Mesothelial cell of epicardium (in vitro differentiated cells): Measurements from ENCODE around the gene MEX3D. TPM values are rescaled to one million over a fixed set of nuclear protein-coding genes. Genes with fewer than 3 reads are reported as not detected.

Source experiments
- DNase-seq, 2 experiments: peaks; one replicate each; pipeline ENCODE4 v3.0.0; 2021; ENCODE audit warnings: low spot score in 2 of 2; ENCODE audit not compliant: unreplicated experiment in 2 of 2
- H3K27ac Mint-ChIP-seq: 2 replicates; pipeline ENCODE4 v1.8.0; 2021; ENCODE audit warnings: mixed read lengths
- H3K27me3 Mint-ChIP-seq: 2 replicates; pipeline ENCODE4 v1.8.0; 2021; ENCODE audit warnings: low read depth, mixed read lengths
- H3K36me3 Mint-ChIP-seq: 2 replicates; pipeline ENCODE4 v1.8.0; 2021; ENCODE audit warnings: mixed read lengths
- H3K4me1 Mint-ChIP-seq: 2 replicates; pipeline ENCODE4 v1.8.0; 2021; ENCODE audit warnings: mixed read lengths
- H3K4me3 Mint-ChIP-seq: 2 replicates; pipeline ENCODE4 v1.8.0; 2021; ENCODE audit warnings: mild to moderate bottlenecking, moderate library complexity, mixed read lengths
- H3K9me3 Mint-ChIP-seq: 2 replicates; pipeline ENCODE4 v1.8.0; 2021; ENCODE audit warnings: mixed read lengths
- total RNA-seq: library from RNA; stranded (reverse); gene quantifications from 3 replicates; pipeline ENCODE4 v1.2.1, GENCODE V29; 2021
- TF ChIP-seq, protein P1 (sequence below): fragments of 200-600 bp; sonication (generic); IDR thresholded peaks from one replicate; pipeline ENCODE4 v1.5.0; 2021; ENCODE audit warnings: antibody characterized with exemption; ENCODE audit not compliant: unreplicated experiment

The MEX3D gene
- total RNA-seq, 1 donor from 2014 or later: 91.7 TPM

DNA sequence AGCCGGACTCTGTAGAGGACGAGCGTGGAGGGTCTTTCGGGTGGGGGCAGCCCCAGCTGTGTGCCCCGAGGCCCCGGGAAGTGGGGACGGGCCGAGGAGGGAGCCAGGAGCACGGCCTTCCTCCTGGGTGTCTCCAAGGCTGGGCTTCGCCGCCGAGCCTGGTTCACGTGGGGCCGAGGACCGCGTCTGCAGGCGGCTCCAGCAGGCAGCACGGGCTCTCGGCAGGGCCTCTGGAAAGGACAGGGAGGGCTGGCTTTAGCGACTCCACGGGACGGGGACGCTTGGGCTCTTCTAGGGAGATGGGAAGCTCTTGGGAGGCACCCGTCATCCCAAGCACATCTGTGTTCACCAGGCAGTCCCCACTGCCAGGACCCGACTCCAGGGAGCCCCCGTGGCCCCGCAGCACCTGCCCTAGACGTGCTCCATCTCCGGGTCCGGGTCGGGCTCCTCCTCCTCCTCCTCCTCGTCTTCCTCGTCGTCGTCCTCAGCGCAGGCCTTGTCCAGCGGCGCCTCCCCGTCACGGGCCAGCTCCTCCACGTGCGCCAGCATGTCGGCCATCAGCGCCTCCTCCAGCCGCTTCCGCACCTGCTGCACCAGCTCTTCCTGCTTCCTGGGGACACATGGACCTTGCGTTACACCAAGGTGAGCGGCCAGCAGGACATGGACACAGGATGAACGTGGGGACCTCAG, 9.9 kb upstream of the MEX3D start:
- Mint-ChIP-seq H3K4me3 (no peak overlapping the region), H3K27ac (no peak overlapping the region), H3K4me1 (no peaks in the 10 kb centered on the region), H3K36me3 (peaks cover 17% of the 10 kb centered on the region), H3K9me3 (no peaks in the 10 kb centered on the region), H3K27me3 (no peaks in the 10 kb centered on the region)
- no peak for DNase-seq
- TF ChIP-seq, protein P1, sequence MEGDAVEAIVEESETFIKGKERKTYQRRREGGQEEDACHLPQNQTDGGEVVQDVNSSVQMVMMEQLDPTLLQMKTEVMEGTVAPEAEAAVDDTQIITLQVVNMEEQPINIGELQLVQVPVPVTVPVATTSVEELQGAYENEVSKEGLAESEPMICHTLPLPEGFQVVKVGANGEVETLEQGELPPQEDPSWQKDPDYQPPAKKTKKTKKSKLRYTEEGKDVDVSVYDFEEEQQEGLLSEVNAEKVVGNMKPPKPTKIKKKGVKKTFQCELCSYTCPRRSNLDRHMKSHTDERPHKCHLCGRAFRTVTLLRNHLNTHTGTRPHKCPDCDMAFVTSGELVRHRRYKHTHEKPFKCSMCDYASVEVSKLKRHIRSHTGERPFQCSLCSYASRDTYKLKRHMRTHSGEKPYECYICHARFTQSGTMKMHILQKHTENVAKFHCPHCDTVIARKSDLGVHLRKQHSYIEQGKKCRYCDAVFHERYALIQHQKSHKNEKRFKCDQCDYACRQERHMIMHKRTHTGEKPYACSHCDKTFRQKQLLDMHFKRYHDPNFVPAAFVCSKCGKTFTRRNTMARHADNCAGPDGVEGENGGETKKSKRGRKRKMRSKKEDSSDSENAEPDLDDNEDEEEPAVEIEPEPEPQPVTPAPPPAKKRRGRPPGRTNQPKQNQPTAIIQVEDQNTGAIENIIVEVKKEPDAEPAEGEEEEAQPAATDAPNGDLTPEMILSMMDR: no peak

DNA sequence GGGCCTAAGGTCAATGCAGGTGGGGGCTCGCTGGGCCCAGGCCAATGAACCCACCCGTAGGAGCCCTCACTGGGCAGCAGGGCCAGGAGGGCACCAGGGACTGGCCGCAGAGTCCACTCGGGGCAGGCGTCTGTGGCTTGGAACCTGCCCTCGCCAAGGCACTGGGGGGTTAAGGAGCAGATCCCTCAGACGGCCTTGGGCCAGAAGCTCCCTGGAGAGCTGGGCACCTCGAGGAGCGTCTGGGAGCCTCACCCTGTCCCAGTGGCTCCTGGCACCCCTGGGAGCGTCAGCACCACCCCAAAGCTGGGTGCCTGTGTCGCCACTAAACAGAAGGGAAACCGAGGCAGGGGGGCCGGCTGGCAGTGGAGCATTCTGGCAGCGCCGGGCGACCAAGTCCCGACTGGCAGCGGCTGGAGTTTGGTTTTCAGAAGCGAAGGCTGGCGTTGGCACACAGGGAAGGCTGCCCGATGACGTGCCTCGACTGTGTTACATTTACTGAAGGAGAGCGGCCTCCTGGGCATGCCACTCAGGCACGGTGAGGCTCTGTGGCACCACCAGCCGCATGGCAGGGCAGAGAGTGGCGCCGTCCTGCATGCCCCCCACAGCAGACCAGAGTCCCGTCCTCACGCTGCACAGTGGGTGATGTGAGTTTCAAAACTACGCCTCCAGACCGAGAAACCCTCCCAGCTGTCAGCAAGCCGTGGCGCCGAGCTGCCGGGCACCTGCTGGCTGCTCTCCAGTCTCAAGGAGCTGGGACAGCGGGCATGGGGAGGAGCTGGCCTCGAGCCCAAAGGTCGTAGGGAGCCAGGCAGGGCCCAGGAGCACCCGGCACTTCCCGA, 9.2 kb upstream of the MEX3D start:
- TF ChIP-seq, protein P1: no peak
- Mint-ChIP-seq H3K27ac (no peak overlapping the region), H3K4me1 (no peaks in the 10 kb centered on the region), H3K36me3 (peaks cover 15% of the 10 kb centered on the region), H3K9me3 (no peaks in the 10 kb centered on the region), H3K27me3 (no peaks in the 10 kb centered on the region), H3K4me3 (no peak overlapping the region)
- DNase-seq: no peak

DNA sequence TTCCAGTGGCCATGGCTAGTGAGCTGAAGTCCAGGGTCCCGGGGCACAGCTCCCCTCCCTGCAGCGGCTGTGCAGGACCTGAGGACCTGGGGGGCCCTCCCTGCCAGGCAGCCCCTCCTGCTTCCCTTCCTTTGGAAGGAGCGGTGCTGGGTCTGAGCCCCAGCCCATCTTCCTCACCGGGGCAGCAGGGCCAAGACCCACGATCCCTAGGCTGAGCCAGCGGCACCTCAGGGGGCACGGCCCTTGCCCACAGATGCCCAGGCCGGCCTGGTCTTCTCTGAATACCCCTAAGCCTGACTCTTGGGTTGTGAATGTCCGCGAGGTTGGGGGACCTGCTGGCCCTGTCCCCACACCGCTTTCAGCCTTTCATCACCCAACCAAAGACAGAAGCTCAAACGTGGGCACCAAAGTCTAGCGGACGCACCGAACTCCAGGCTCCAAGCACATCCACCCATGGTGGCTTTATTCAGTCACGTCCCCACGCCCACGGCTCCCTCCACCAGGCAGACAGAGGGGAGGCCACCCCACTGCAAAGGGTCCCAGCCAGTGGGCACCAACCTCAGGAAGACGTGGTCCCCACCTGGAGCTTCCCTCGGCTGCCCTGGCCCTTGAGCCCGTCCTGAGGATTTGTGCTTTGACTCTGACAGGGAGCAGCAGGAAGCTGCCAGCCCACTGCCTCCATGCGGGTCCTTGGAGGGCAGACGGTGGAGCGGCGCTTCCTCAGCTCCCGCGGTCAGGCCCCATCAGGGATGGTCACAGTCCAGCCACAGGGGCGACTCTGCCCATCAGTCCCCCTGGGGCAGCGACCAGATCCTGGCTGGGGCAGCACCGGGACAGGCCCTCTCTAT, 8.3 kb upstream of the MEX3D start:
- Mint-ChIP-seq H3K27me3 (no peaks in the 10 kb centered on the region), H3K4me1 (no peaks in the 10 kb centered on the region), H3K9me3 (no peaks in the 10 kb centered on the region), H3K27ac (no peak overlapping the region), H3K36me3 (peaks cover 13% of the 10 kb centered on the region), H3K4me3 (no peak overlapping the region)
- TF ChIP-seq, protein P1: no peak
- no peak for DNase-seq

DNA sequence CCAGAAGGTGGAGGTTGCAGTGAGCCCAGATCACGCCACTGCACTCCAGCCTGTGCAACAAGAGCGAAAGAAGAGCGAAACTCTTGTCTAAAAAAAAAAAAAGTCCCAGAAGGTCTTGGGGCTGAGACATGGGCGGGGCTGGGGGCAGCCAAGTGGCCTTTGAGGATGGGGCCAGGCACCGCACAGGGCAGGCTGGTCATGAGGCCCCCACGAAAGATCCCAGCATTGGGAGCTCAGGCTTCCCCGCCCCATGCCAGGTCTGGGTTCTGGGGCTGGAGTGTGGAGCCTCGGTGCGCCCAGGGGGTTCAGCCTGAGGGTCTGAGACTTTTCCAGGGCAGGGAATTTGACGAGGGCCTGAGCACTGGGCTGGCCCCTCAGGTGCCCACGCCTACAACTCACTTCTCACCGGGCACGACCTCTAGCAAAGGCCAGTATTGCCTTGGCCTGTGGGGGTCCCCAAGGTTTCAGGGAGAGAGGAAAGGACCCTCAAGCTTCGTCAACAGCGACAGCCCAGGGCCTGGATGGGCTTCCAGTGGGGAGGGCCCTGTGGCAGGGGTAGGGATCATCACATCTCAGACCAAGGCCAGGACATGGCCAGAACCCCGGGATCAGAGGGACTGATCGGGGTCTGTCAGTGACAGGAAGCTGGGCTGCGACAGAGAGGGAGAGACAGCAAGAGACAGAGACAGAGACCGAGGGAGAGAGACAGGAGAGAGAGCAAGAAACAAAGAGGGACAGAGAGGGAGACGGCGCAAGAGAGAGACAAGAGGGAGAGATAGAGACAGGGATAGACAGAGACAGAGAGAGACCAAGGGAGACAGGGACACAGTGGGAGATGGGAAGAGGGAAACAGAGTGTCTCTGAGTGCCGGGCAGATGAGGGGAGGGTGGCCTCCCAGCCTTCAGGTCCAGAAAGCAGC, 7.5 kb upstream of the MEX3D start:
- Mint-ChIP-seq H3K4me3 (no peak overlapping the region), H3K27me3 (peaks cover under 1% of the 10 kb centered on the region), H3K27ac (peak overlapping the region; percentile 25), H3K9me3 (no peaks in the 10 kb centered on the region), H3K36me3 (peaks cover 8% of the 10 kb centered on the region), H3K4me1 (no peaks in the 10 kb centered on the region)
- TF ChIP-seq, protein P1: no peak
- no peak for DNase-seq
